Measurements from ENCODE around the gene PCED1A. TPM values are rescaled to one million over a fixed set of nuclear protein-coding genes. Genes with fewer than 3 reads are reported as not detected.

PCED1A gene
- total and polyA plus RNA-seq, 9 of the 15 experiments (the other 6 are each of a cell fraction or from before 2014, with no cell fraction given) = 1.5 to 11.5 (median 5.9) TPM

DNA sequence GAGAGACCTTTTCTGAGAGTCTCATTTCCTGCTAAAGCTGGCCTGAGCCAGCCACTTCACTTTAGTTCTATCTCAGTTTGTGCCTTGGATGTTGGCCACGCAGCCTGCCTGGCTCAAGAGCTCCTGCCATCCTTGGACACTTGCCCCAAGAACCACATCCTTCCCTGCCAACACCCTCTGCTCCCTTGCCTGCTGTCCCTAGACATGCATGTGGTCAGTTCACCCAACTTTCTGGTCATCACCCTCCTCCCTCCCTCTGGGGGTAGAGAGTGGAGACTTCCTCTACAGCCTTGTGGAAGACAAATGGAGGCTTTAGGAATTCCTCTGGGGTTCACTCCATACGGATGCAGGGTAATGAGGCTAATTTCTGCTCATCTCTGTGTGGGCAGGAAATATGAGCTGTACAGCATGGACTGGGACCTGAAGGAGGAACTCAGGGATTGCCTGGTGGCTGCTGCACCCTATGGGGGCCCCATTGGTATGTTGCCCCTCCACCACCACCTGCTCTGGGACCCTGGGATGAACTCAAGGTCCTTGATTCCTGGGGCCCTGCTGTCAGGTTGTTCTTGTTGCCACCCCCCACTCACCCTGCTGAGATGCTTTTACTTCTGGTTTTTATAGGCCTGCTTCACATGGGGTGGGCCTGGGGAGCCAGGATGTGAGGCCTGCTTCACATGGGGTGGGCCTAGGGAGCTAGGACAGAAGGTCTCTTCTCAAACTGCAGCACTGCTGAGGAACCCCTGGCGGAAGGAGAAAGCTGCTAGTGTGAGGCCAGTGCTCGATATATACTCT, 19.1 kb upstream of the PCED1A start:
- no peaks in the 10 kb centered on the region for H3K9me3 ChIP-seq (replicated peaks; ENCODE audit: control insufficient read depth, insufficient read depth, low read depth, low read length)
- no peaks in the 10 kb centered on the region for H3K9me1 ChIP-seq (ENCODE audit: control insufficient read depth, insufficient read depth, low read length)
- DNase-seq (ENCODE audit: extremely low read depth in 1 of 4, low spot score in 3 of 4) (no peak), ATAC-seq (no peak), FAIRE-seq (no peak)
- no peak overlapping the region for H3K27ac ChIP-seq (ENCODE audit: extremely low read depth, low read depth, low read length)
- no peaks in the 10 kb centered on the region for H4K20me1 ChIP-seq (replicated peaks; ENCODE audit: control insufficient read depth, insufficient read depth, low read length)
- CTCF ChIA-PET (ENCODE audit: low intra/inter-chr PET ratio) = no interaction called here
- H3K9ac ChIP-seq (ENCODE audit: insufficient read depth in 1 of 2, low read depth in 2 of 2, low read length in 2 of 2) = peak overlapping the region in 1 of 2 experiments; percentile 17; a peak in 1 of 4 replicates
- H3K4me1 ChIP-seq (replicated peaks in 1 of 2; ENCODE audit: control insufficient read depth in 2 of 2, insufficient read depth in 2 of 2, low read length in 2 of 2) = no peaks in the 10 kb centered on the region
- no TSS peak for BruUV-seq (replicated peaks)
- peaks cover 5% of the 10 kb centered on the region; the same call in 2 of the 3 replicates for H3K36me3 ChIP-seq (ENCODE audit: control insufficient read depth, insufficient read depth, low read length)
- H3K27me3 ChIP-seq (ENCODE audit: control insufficient read depth in 2 of 2, insufficient read depth in 2 of 2, low read length in 2 of 2) = no peaks in the 10 kb centered on the region
- H3K79me2 ChIP-seq (ENCODE audit: control insufficient read depth, insufficient read depth, low read length) = no peaks in the 10 kb centered on the region
- 94% methylated on average over 2 of the region's 4 CpGs for WGBS (ENCODE audit: insufficient coverage, low coverage, missing lambda C conversion rate)
- intact Hi-C loops (cut with micrococcal nuclease) (no loop called here), in situ Hi-C loops (cut with MboI) (no loop called here)
- no peak overlapping the region for H3K4me3 ChIP-seq
- H3K4me2 ChIP-seq (ENCODE audit: insufficient read depth, low read length) = no peak overlapping the region
- no peak overlapping the region for H2AFZ ChIP-seq (ENCODE audit: low read depth, low read length)
- POLR2A ChIA-PET = interaction anchor here (1.6 kb wide), 1 partner anchor 7 kb away, joined by 6 read pairs; no protein-coding TSS in a partner anchor
- no peak for TF ChIP-seq EP400 (IDR thresholded peaks at IDR 0.05)
- TF ChIP-seq, protein P1, sequence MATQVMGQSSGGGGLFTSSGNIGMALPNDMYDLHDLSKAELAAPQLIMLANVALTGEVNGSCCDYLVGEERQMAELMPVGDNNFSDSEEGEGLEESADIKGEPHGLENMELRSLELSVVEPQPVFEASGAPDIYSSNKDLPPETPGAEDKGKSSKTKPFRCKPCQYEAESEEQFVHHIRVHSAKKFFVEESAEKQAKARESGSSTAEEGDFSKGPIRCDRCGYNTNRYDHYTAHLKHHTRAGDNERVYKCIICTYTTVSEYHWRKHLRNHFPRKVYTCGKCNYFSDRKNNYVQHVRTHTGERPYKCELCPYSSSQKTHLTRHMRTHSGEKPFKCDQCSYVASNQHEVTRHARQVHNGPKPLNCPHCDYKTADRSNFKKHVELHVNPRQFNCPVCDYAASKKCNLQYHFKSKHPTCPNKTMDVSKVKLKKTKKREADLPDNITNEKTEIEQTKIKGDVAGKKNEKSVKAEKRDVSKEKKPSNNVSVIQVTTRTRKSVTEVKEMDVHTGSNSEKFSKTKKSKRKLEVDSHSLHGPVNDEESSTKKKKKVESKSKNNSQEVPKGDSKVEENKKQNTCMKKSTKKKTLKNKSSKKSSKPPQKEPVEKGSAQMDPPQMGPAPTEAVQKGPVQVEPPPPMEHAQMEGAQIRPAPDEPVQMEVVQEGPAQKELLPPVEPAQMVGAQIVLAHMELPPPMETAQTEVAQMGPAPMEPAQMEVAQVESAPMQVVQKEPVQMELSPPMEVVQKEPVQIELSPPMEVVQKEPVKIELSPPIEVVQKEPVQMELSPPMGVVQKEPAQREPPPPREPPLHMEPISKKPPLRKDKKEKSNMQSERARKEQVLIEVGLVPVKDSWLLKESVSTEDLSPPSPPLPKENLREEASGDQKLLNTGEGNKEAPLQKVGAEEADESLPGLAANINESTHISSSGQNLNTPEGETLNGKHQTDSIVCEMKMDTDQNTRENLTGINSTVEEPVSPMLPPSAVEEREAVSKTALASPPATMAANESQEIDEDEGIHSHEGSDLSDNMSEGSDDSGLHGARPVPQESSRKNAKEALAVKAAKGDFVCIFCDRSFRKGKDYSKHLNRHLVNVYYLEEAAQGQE (IDR thresholded peaks at IDR 0.05; ENCODE audit: borderline replicate concordance) = no peak
- TF ChIP-seq, protein P1 (CRISPR knock-in tag; IDR thresholded peaks at IDR 0.05; ENCODE audit: low read depth) = no peak
- no peak for TF ChIP-seq RBFOX2 (IDR thresholded peaks at IDR 0.05; ENCODE audit: low read depth, low read length)
- TF ChIP-seq, protein P2, sequence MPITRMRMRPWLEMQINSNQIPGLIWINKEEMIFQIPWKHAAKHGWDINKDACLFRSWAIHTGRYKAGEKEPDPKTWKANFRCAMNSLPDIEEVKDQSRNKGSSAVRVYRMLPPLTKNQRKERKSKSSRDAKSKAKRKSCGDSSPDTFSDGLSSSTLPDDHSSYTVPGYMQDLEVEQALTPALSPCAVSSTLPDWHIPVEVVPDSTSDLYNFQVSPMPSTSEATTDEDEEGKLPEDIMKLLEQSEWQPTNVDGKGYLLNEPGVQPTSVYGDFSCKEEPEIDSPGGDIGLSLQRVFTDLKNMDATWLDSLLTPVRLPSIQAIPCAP (CRISPR knock-in tag; IDR thresholded peaks at IDR 0.05; ENCODE audit: borderline replicate concordance) = no peak
- no peak for TF ChIP-seq ZNF282 (CRISPR knock-in tag; IDR thresholded peaks at IDR 0.05)
- no peak for TF ChIP-seq MYNN (IDR thresholded peaks at IDR 0.05)
- no peak for TF ChIP-seq MYNN (CRISPR knock-in tag; IDR thresholded peaks at IDR 0.05)
- TF ChIP-seq RBM14 (IDR thresholded peaks at IDR 0.05; ENCODE audit: borderline replicate concordance, insufficient read depth, low read depth, low read length) = no peak
- TF ChIP-seq LEF1 (IDR thresholded peaks at IDR 0.05) = no peak
- no peak for TF ChIP-seq MYC (IDR thresholded peaks at IDR 0.05; ENCODE audit: low read depth, low read length)
- no peak for TF ChIP-seq MYC (CRISPR knock-in tag; IDR thresholded peaks at IDR 0.05; ENCODE audit: borderline replicate concordance, low read depth)
- no peak for TF ChIP-seq PHF20 (IDR thresholded peaks at IDR 0.05; ENCODE audit: partially characterized antibody)
